Upper lobe of left lung (tissue), 4 donors: Measurements from ENCODE around the gene KSR2.

ENCODE experiments used
- POLR2AphosphoS5 ChIP-seq, 2 donors: sonication (generic); formaldehyde crosslinking; IDR thresholded peaks; one replicate each; pipeline ENCODE4 v1.5.1; 2017; ENCODE audit warnings: antibody characterized with exemption in 2 of 2
- TF ChIP-seq, protein P1 (sequence below), 6 experiments: fragments of 450-650 bp in 4 of 6; fragments of 200-600 bp in 2 of 6; sonication (generic) in 2 of 6; IDR thresholded peaks; one replicate each; pipeline ENCODE4 v1.5.1; 2016 to 2019; ENCODE audit warnings: antibody characterized with exemption in 6 of 6

DNA sequence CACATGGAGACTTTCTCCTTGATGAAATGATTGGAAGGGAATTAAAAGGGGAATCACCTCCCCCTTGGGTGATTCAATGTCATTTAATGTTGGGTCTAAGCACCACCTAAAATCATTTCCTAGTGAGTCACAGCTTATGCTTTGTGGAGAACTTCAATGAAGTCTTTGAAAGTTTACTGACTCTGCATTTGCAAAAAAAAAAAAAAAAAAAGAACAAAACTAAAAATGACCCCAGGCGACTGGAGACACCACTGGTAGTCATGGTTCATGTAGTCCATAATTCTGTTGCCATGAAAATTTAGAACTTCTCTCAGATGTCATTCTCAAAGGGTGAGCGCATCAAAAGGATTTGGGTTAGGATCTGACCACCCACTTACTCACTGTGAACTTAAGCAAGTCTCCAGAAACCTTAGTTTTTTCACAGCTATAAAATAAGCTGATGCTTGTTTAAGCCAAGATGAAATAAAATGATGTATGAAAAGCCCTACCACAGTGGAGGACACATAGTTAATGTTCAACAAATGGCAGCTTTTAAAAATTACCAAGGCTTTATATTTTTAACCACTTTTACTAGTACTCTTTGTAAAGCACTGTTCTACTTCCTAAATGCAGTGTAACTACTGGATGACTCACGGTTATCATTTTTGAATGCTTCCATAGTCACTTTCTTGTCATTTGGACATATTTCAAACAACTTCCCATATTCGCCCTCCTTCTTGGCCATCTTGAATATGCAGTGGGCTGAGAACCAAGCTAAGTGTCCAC is 18.1 kb upstream of the KSR2 start:
- TF ChIP-seq, protein P1, sequence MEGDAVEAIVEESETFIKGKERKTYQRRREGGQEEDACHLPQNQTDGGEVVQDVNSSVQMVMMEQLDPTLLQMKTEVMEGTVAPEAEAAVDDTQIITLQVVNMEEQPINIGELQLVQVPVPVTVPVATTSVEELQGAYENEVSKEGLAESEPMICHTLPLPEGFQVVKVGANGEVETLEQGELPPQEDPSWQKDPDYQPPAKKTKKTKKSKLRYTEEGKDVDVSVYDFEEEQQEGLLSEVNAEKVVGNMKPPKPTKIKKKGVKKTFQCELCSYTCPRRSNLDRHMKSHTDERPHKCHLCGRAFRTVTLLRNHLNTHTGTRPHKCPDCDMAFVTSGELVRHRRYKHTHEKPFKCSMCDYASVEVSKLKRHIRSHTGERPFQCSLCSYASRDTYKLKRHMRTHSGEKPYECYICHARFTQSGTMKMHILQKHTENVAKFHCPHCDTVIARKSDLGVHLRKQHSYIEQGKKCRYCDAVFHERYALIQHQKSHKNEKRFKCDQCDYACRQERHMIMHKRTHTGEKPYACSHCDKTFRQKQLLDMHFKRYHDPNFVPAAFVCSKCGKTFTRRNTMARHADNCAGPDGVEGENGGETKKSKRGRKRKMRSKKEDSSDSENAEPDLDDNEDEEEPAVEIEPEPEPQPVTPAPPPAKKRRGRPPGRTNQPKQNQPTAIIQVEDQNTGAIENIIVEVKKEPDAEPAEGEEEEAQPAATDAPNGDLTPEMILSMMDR (IDR thresholded peaks at IDR 0.05), result no peak
- no peak for TF ChIP-seq POLR2AphosphoS5 (IDR thresholded peaks at IDR 0.05)
